ENCODE results near the gene ANKMY1. TPM values are rescaled to one million over a fixed set of nuclear protein-coding genes. Genes with fewer than 3 reads are reported as not detected.
A peak's percentile ranks its signal among the peaks of the same experiment; 100 is the strongest.

Gene ANKMY1
- total RNA-seq, 2 experiments from 2014 or later, result 25.7 to 26.2 TPM

DNA sequence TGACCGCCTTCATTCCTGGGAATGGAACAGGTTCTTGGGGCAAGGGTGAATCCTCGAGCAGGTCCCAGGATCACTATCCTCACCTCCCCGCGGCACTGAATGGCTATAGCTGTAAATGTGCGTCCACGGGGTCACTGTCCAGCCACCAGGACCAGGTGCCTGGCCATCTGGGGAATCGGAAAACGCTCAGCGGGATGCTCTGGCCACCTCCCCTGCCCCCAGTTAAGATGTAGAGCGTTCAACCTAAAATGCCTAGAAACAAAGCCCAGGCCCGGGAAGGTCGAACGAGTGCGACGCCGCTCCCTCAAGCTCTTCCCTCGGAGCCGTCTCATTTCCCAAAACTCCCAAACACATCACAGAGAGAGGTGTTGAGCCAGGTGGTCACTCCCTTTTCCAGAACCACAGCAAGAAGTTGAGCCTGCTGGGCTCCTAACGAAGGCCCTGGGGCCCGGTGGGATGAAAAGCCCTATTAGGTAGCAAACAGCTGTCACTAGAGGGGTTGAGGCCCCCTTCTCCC, 28.0 kb upstream of the ANKMY1 start:
- Mint-ChIP-seq H3K27ac (peak overlapping the region; percentile 90), H3K36me3 (ENCODE audit: low read depth) (peaks cover 42% of the 10 kb centered on the region), H3K4me1 (ENCODE audit: low read depth) (peaks cover 50% of the 10 kb centered on the region), H3K9me3 (no peaks in the 10 kb centered on the region), H3K27me3 (no peaks in the 10 kb centered on the region), H3K4me3 (peak overlapping the region; percentile 95)
- peaks cover 18% of the 10 kb centered on the region for H3K36me3 ChIP-seq (ENCODE audit: insufficient read depth, low read length)
- H3K27ac ChIP-seq (ENCODE audit: low read depth in 1 of 2, low read length in 2 of 2), result peak overlapping the region; percentile 90 to 97
- ATAC-seq (ENCODE audit: poor library complexity) (no peak), DNase-seq (no peak)
- ChIA-PET POLR2A (interaction anchor here (1.0 to 6.1 kb wide), 12 partner anchors 9 to 1101 kb away, joined by 3 to 224 read pairs (median 6); partner anchors contain the start of genes DTYMK, DUSP28, GPC1 and GPR35), CTCF (interaction anchor here (1.3 to 3.6 kb wide), 7 partner anchors 17 to 72 kb away, joined by 3 to 40 read pairs (median 10); partner anchors contain the start of genes DUSP28 and RNPEPL1)
- no peaks in the 10 kb centered on the region for H3K9me3 ChIP-seq (ENCODE audit: control insufficient read depth in 1 of 2, insufficient read depth in 1 of 2, low read length in 2 of 2)
- TF ChIP-seq CTCF (IDR thresholded peaks at IDR 0.05), result no peak
- H3K27me3 ChIP-seq (ENCODE audit: control insufficient read depth in 1 of 2, insufficient read depth in 2 of 2, low read length in 2 of 2), result no peaks in the 10 kb centered on the region
- peak overlapping the region; percentile 65 for H3K4me3 ChIP-seq (ENCODE audit: low read length)
- intact Hi-C loops (cut with DNase I, micrococcal nuclease), result loop anchor here (1.0 to 10.0 kb wide), 14 partner anchors 16 to 1102 kb away; partner anchors contain the start of genes ATG4B (in 1 of the 2), DTYMK (in 1 of the 2), GPC1 (in 1 of the 2) and MTERF4 (in 1 of the 2)
- peaks cover 52% of the 10 kb centered on the region for H3K4me1 ChIP-seq (ENCODE audit: insufficient read depth, low read length)

DNA sequence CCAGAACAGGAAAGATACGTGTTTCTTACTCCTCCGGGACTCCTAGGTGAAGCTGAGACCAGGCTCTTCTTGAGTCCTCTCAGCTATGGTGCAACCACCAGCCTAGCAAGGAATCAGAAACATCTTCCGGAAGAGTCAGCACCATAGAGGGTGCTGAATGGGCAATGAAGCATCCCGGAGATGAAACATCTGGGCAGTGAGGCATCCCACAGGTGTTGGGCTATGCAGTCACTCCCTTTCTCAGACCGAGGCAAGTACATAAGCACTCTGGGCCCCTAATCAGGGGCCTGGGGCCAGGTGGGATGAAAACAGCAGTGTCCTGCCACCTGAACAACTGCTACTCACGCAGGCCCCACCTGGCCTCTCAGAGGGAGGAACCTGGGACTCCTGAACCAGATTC, 27.3 kb upstream of the ANKMY1 start:
- ChIA-PET POLR2A (interaction anchor here (2.5 to 6.1 kb wide), 4 partner anchors 8 to 37 kb away, joined by 16 to 224 read pairs (median 70); partner anchors contain the start of genes DUSP28 and RNPEPL1), CTCF (interaction anchor here (1.4 to 3.6 kb wide), 5 partner anchors 16 to 71 kb away, joined by 5 to 40 read pairs (median 11); partner anchors contain the start of genes DUSP28 and RNPEPL1)
- Mint-ChIP-seq H3K4me3 (peak overlapping the region; percentile 95), H3K27ac (peak overlapping the region; percentile 90), H3K36me3 (ENCODE audit: low read depth) (peaks cover 44% of the 10 kb centered on the region), H3K27me3 (no peaks in the 10 kb centered on the region), H3K9me3 (no peaks in the 10 kb centered on the region), H3K4me1 (ENCODE audit: low read depth) (peaks cover 52% of the 10 kb centered on the region)
- intact Hi-C loops (cut with DNase I, micrococcal nuclease), result loop anchor here in 1 of 2 experiments (1.0 to 10.0 kb wide), 9 partner anchors 16 to 1102 kb away; partner anchors contain the start of genes ATG4B, DTYMK, GPC1 and MTERF4
- ATAC-seq (ENCODE audit: poor library complexity) (no peak), DNase-seq (no peak)
- Histone ChIP-seq H3K27ac (ENCODE audit: low read depth in 1 of 2, low read length in 2 of 2) (no peak overlapping the region), H3K4me1 (ENCODE audit: insufficient read depth, low read length) (peaks cover 56% of the 10 kb centered on the region), H3K27me3 (ENCODE audit: control insufficient read depth in 1 of 2, insufficient read depth in 2 of 2, low read length in 2 of 2) (no peaks in the 10 kb centered on the region), H3K4me3 (ENCODE audit: low read length) (peak overlapping the region; percentile 65), H3K36me3 (ENCODE audit: insufficient read depth, low read length) (peaks cover 11% of the 10 kb centered on the region), H3K9me3 (ENCODE audit: control insufficient read depth in 1 of 2, insufficient read depth in 1 of 2, low read length in 2 of 2) (no peaks in the 10 kb centered on the region)
- TF ChIP-seq CTCF (IDR thresholded peaks at IDR 0.05), result no peak

DNA sequence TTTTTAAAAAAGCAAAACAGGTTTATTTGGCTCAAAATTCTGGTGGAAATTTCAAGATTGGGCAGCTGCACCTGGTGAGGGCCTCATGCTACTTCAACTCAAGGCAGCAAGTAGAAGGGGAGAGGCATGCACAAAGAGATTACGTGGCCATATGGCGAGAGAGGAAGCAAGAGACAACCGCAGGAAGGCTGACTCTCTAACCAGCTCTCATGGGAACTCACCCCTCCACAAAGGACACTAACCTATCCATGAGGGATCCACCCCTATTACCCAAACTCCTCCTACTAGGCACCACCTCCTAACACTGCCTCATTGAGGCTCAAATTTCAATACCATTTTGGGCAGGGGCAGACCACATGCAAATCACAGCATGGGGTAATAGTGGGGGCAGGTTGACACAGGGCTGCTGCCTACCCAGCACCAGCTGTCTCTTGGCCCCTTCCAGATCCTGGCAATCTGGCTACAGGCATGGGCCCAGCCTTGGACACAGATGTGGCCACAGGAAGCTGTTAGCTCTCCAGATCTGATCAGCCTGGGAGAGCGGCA, 26.8 kb upstream of the ANKMY1 start:
- H3K36me3 Mint-ChIP-seq (ENCODE audit: low read depth), result peaks cover 48% of the 10 kb centered on the region
- no peak for TF ChIP-seq CTCF (IDR thresholded peaks at IDR 0.05)
- Histone ChIP-seq H3K36me3 (ENCODE audit: insufficient read depth, low read length) (peaks cover 6% of the 10 kb centered on the region), H3K4me1 (ENCODE audit: insufficient read depth, low read length) (peaks cover 62% of the 10 kb centered on the region), H3K9me3 (ENCODE audit: control insufficient read depth in 1 of 2, insufficient read depth in 1 of 2, low read length in 2 of 2) (no peaks in the 10 kb centered on the region), H3K27me3 (ENCODE audit: control insufficient read depth in 1 of 2, insufficient read depth in 2 of 2, low read length in 2 of 2) (no peaks in the 10 kb centered on the region), H3K4me3 (ENCODE audit: low read length) (no peak overlapping the region), H3K27ac (ENCODE audit: low read depth in 1 of 2, low read length in 2 of 2) (no peak overlapping the region)
- CTCF ChIA-PET, result interaction anchor here (1.4 to 3.4 kb wide), 2 partner anchors 19 to 28 kb away, joined by 5 to 40 read pairs; partner anchors contain the start of gene RNPEPL1
- H3K4me3 Mint-ChIP-seq, result peak overlapping the region; percentile 95
- POLR2A ChIA-PET, result interaction anchor here (6.1 kb wide), 1 partner anchor 18 kb away, joined by 224 read pairs; the partner anchor contains the start of gene RNPEPL1
- no peaks in the 10 kb centered on the region for H3K27me3 Mint-ChIP-seq
- peak in 2 of 14 experiments; percentile 37 to 61 for DNase-seq
- ATAC-seq (ENCODE audit: poor library complexity), result no peak
- no peaks in the 10 kb centered on the region for H3K9me3 Mint-ChIP-seq
- intact Hi-C loops (cut with DNase I, micrococcal nuclease), result loop anchor here in 1 of 2 experiments (1.0 to 10.0 kb wide), 9 partner anchors 15 to 1103 kb away; partner anchors contain the start of genes ATG4B, DTYMK, GPC1 and MTERF4
- peaks cover 58% of the 10 kb centered on the region for H3K4me1 Mint-ChIP-seq (ENCODE audit: low read depth)
- H3K27ac Mint-ChIP-seq, result peak overlapping the region; percentile 63
